ENCODE results near the gene ELL. TPM values are rescaled to one million over a fixed set of nuclear protein-coding genes. Genes with fewer than 3 reads are reported as not detected.
A peak's percentile ranks its signal among the peaks of the same experiment; 100 is the strongest.
"Not testable (repeated sequence)": the region's sequence is repeated elsewhere in the genome, so short reads cannot be mapped to it uniquely, and the experiment has no call there.

Gene ELL
- total RNA-seq, 1 donor from 2014 or later: 9.7 TPM

GRCh38 chr19:18523841-18524240 is 2.0 kb upstream of the ELL start:
- FAIRE-seq: no peak

GRCh38 chr19:18522862-18523440 is 1.1 kb upstream of the ELL start:
- H3K27me3 ChIP-seq (ENCODE audit: control insufficient read depth, insufficient read depth, low read length); H3K36me3 ChIP-seq (ENCODE audit: control insufficient read depth, insufficient read depth, low read length); DNase-seq (ENCODE audit: low read depth); FAIRE-seq; H3K4me3 ChIP-seq (ENCODE audit: low read depth, low read length): not testable (repeated sequence)

More at GRCh38 chr19:18523841-18524240, 2.0 kb upstream of the ELL start:
- TF ChIP-seq CTCF (IDR thresholded peaks at IDR 0.05; ENCODE audit: insufficient read depth, low read length, severe bottlenecking): no peak
- Histone ChIP-seq H3K4me3 (ENCODE audit: low read depth, low read length) (no peak overlapping the region), H3K27me3 (ENCODE audit: control insufficient read depth, insufficient read depth, low read length) (no peaks in the 10 kb centered on the region), H3K36me3 (ENCODE audit: control insufficient read depth, insufficient read depth, low read length) (no peaks in the 10 kb centered on the region)
- no peak for DNase-seq (ENCODE audit: low read depth)

- H3K4me3 ChIP-seq (ENCODE audit: low read depth, low read length): peak overlapping the region; percentile 99
- peak; percentile 32 for FAIRE-seq
Observed at GRCh38 chr19:18522124-18522861, 423 bp upstream of the ELL start.

GRCh38 chr19:18520848-18521691 is 800 bp downstream of the ELL start:
- no peaks in the 10 kb centered on the region for H3K27me3 ChIP-seq (ENCODE audit: control insufficient read depth, insufficient read depth, low read length)
- H3K4me3 ChIP-seq (ENCODE audit: low read depth, low read length): peak overlapping the region; percentile 99
- FAIRE-seq (no peak), DNase-seq (ENCODE audit: low read depth) (peak; percentile 4)
- peak; percentile 16 for TF ChIP-seq CTCF (IDR thresholded peaks at IDR 0.05; ENCODE audit: insufficient read depth, low read length, severe bottlenecking)
- no peaks in the 10 kb centered on the region for H3K36me3 ChIP-seq (ENCODE audit: control insufficient read depth, insufficient read depth, low read length)

More at GRCh38 chr19:18522124-18522861, 423 bp upstream of the ELL start:
- Histone ChIP-seq H3K27me3 (ENCODE audit: control insufficient read depth, insufficient read depth, low read length) (no peaks in the 10 kb centered on the region), H3K36me3 (ENCODE audit: control insufficient read depth, insufficient read depth, low read length) (no peaks in the 10 kb centered on the region)
- DNase-seq (ENCODE audit: low read depth): peak; percentile 98
- TF ChIP-seq CTCF (IDR thresholded peaks at IDR 0.05; ENCODE audit: insufficient read depth, low read length, severe bottlenecking): no peak

- DNase-seq (ENCODE audit: low read depth) (peak; percentile 79), FAIRE-seq (no peak)
- H3K27me3 ChIP-seq (ENCODE audit: control insufficient read depth, insufficient read depth, low read length): no peaks in the 10 kb centered on the region
- H3K4me3 ChIP-seq (ENCODE audit: low read depth, low read length): peak overlapping the region; percentile 99
- H3K36me3 ChIP-seq (ENCODE audit: control insufficient read depth, insufficient read depth, low read length): no peaks in the 10 kb centered on the region
- TF ChIP-seq CTCF (IDR thresholded peaks at IDR 0.05; ENCODE audit: insufficient read depth, low read length, severe bottlenecking): peak; percentile 83
Observed at GRCh38 chr19:18519962-18520847, 1.7 kb downstream of the ELL start.
